CD4-positive, CD25-positive, alpha-beta regulatory T cell (primary cell): ENCODE measurements around the gene CYP21A2. TPM values are rescaled to one million over a fixed set of nuclear protein-coding genes. Genes with fewer than 3 reads are reported as not detected.
A peak's percentile ranks its signal among the peaks of the same experiment; 100 is the strongest.

Source experiments
- ATAC-seq, 2 donors: fragments of 150-1000 bp; cut with Tn5 transposase; one replicate each; pipeline ENCODE4 v1.10.0; 2021; ENCODE audit warnings: low read depth in 2 of 2, moderate number of reproducible peaks in 2 of 2, moderate library complexity in 1 of 2
- DNase-seq, 3 donors: peaks; one replicate each; pipeline versions ENCODE4 v3.0.0 to v3.0.0-alpha.2; 2012 to 2022; ENCODE audit warnings: mixed read lengths in 1 of 3
- H3K27ac ChIP-seq: one replicate; pipeline ENCODE4 v1.7.0; 2013; ENCODE audit warnings: mild to moderate bottlenecking, low read length; ENCODE audit not compliant: insufficient read depth, poor library complexity, severe bottlenecking
- H3K27me3 ChIP-seq: one replicate; pipeline ENCODE4 v1.7.0; 2013; ENCODE audit warnings: low read length; ENCODE audit not compliant: control insufficient read depth, insufficient read depth
- H3K36me3 ChIP-seq: one replicate; pipeline ENCODE4 v1.7.0; 2013; ENCODE audit warnings: mild to moderate bottlenecking, low read length, moderate library complexity; ENCODE audit not compliant: control insufficient read depth, insufficient read depth
- H3K4me1 ChIP-seq: 2 replicates; pipeline ENCODE4 v1.7.0; 2013; ENCODE audit warnings: mild to moderate bottlenecking, low read length; ENCODE audit not compliant: insufficient read depth, control insufficient read depth, poor library complexity, severe bottlenecking
- H3K4me3 ChIP-seq: one replicate; pipeline ENCODE4 v1.7.0; 2013; ENCODE audit warnings: low read depth, mild to moderate bottlenecking, low read length, moderate library complexity
- H3K9me3 ChIP-seq, 2 experiments: 1 replicate in 1 of 2; 2 replicates in 1 of 2; pipeline ENCODE4 v1.7.0; 2013; ENCODE audit warnings: low read length in 2 of 2, mild to moderate bottlenecking in 1 of 2, moderate library complexity in 1 of 2; ENCODE audit not compliant: control insufficient read depth in 2 of 2
- H3K27ac Mint-ChIP-seq, 3 donors: one replicate each; pipeline ENCODE4 v1.8.0; 2020 to 2022; ENCODE audit warnings: mild to moderate bottlenecking in 3 of 3, mixed read lengths in 3 of 3, moderate library complexity in 2 of 3
- H3K27me3 Mint-ChIP-seq: one replicate; pipeline ENCODE4 v1.8.0; 2022; ENCODE audit warnings: mild to moderate bottlenecking, mixed read lengths
- H3K36me3 Mint-ChIP-seq: one replicate; pipeline ENCODE4 v1.8.0; 2020; ENCODE audit warnings: mixed read lengths
- H3K4me1 Mint-ChIP-seq, 4 donors: one replicate each; pipeline ENCODE4 v1.8.0; 2020 to 2022; ENCODE audit warnings: mixed read lengths in 4 of 4, mild to moderate bottlenecking in 1 of 4
- H3K4me3 Mint-ChIP-seq, 4 donors: one replicate each; pipeline ENCODE4 v1.8.0; 2020 to 2022; ENCODE audit warnings: mild to moderate bottlenecking in 4 of 4, mixed read lengths in 4 of 4, moderate library complexity in 3 of 4
- H3K9me3 Mint-ChIP-seq, 7 donors: one replicate each; pipeline ENCODE4 v1.8.0; 2020 to 2022; ENCODE audit warnings: mixed read lengths in 7 of 7, mild to moderate bottlenecking in 3 of 7, moderate library complexity in 2 of 7
- polyA plus RNA-seq, 4 donors: library from polyadenylated mRNA; unstranded; fragments of 300-500 nt; fragmentation: Illumina TruSeq; gene quantifications; one replicate each; pipeline ENCODE4 v1.2.3, GENCODE V29; 2021
- total RNA-seq: library from RNA; stranded (reverse); gene quantifications from one replicate; pipeline ENCODE4 v1.2.3, GENCODE V29; 2022

Gene CYP21A2
- total and polyA plus RNA-seq, 5 donors from 2014 or later: not detected

DNA sequence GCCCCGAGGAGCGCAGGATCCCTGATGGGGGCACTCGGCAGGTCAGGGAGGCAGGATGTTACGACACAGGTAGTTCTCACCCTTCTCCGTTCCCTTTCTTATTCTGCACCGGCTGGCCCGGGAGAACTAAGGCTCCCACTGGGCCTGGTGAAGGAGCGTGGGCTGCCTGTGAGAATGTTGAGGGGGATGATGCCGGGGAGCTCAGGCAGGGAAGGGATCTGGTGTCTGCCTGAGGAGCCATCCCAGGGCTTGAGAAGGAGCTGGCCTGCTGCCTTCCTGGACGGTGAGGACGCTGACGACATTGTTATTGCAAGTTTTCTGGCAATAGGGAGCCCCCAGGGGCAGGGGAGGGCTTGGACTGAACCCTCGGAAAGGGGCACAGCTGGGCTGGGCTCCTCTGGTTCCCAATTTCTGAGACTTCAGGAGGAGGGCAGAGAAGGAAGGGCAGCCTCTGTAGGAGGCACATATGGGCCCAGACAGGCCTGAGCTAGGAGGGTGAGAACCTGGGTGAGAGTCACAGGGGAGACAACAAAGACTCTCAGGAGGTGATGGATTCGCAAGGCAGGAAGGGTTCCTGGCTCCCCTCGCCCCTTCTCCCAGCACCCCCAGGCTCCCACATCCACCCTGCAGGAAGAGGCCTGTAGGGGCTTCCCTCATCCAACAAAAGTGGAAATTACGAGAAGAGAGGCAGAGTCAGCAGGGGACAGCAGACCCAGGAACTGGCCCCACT, 32.8 kb downstream of the CYP21A2 start:
- H3K36me3 Mint-ChIP-seq: peaks cover 7% of the 10 kb centered on the region

DNA sequence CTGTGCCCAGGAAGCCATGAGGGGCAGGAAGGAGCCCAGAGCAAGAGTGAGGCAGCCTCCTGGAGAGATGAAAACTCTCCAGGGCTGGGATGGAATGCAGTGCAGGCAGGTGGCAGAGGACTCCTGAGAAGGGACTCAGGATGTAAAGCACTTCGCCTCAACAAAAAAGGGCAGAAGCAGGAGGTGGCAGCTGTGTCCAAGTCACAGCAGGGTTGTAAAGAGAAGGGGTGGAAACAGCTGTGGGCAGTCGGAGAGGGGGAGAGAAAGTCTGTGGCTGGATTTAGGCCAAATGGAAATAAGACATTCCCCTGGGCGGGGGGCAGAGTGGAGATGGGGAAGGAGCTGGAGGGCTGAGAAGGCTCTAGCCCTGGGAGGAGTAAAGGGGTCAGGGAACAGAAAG, 34.9 kb downstream of the CYP21A2 start:
- Histone ChIP-seq H3K4me1 (no peaks in the 10 kb centered on the region), H3K9me3 (no peaks in the 10 kb centered on the region), H3K27ac (no peak overlapping the region), H3K36me3 (no peaks in the 10 kb centered on the region), H3K27me3 (no peaks in the 10 kb centered on the region), H3K4me3 (no peak overlapping the region)
- Mint-ChIP-seq H3K27ac (peak overlapping the region in 1 of 3 donors; percentile 7), H3K4me3 (no peak overlapping the region), H3K9me3 (no peaks in the 10 kb centered on the region), H3K4me1 (peaks cover 0 to 3% (median 0%) of the 10 kb centered on the region in 4 donors), H3K27me3 (no peaks in the 10 kb centered on the region), H3K36me3 (peaks cover 7% of the 10 kb centered on the region)
- ATAC-seq (no peak), DNase-seq (no peak)

More for the DNA sequence above, 32.8 kb downstream of the CYP21A2 start:
- H3K27me3 ChIP-seq: no peaks in the 10 kb centered on the region
- H3K4me1 ChIP-seq: no peaks in the 10 kb centered on the region
- H3K9me3 ChIP-seq: no peaks in the 10 kb centered on the region
- no peaks in the 10 kb centered on the region for H3K27me3 Mint-ChIP-seq
- no peak overlapping the region for H3K4me3 ChIP-seq
- no peaks in the 10 kb centered on the region for H3K9me3 Mint-ChIP-seq
- no peak overlapping the region for H3K27ac Mint-ChIP-seq
- H3K27ac ChIP-seq: no peak overlapping the region
- H3K4me3 Mint-ChIP-seq: no peak overlapping the region
- ATAC-seq: no peak
- no peaks in the 10 kb centered on the region for H3K4me1 Mint-ChIP-seq
- H3K36me3 ChIP-seq: no peaks in the 10 kb centered on the region
- DNase-seq: no peak

DNA sequence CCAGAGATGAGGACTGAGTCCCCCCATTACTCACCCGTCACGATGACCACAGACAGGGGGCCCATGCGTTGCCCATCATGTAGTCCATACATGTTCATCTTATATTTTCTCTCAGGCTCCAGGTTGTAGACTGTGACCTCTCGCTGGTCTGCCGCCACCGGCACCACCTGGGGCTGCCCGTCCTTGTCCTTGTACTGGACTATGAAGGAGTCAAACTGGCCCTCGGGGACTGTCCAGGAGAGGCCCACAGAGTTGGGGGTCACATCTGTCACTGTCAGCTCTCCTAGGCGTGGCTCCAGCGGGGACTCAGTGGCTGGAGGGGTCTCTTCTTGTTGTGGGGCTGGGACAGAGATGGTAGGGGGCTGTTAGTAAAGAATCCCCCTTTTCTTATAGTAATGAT, 35.4 kb downstream of the CYP21A2 start:
- DNase-seq (no peak), ATAC-seq (no peak)
- Histone ChIP-seq H3K4me3 (no peak overlapping the region), H3K36me3 (no peaks in the 10 kb centered on the region), H3K27me3 (no peaks in the 10 kb centered on the region), H3K27ac (no peak overlapping the region), H3K4me1 (no peaks in the 10 kb centered on the region), H3K9me3 (no peaks in the 10 kb centered on the region)
- peaks cover 0 to 5% (median 0%) of the 10 kb centered on the region in 4 donors for H3K4me1 Mint-ChIP-seq
- H3K27me3 Mint-ChIP-seq: no peaks in the 10 kb centered on the region
- H3K36me3 Mint-ChIP-seq: peaks cover 7% of the 10 kb centered on the region
- no peak overlapping the region for H3K27ac Mint-ChIP-seq
- H3K4me3 Mint-ChIP-seq: no peak overlapping the region
- no peaks in the 10 kb centered on the region for H3K9me3 Mint-ChIP-seq

DNA sequence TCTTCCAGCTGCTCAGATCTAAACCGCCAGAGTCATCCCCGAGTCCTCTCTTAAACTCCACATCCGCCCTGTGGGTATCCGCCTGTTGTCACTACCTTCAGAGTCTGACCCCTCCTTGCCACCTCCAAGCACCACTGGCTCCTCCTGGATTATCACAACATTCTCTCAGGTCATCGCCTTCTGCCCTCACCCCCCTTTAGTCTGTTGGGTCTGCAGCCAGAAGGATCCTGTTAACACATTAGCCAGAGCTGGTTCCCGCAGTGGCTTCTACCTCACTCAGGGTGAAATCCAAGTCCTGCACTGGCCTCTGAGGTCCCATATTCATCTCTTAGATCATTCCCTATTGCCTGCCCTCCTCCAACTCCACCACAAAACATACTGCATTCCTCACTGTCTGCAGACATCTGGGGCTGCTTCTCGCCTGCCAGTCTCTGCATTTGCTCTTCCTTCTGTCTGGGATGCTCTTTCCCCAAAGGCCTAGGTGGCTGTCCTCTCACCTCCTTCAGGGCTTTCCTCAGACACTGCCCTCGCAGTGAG, 36.8 kb downstream of the CYP21A2 start:
- no peaks in the 10 kb centered on the region for H3K9me3 Mint-ChIP-seq
- H3K4me1 Mint-ChIP-seq: peaks cover 0 to 5% (median 0%) of the 10 kb centered on the region in 4 donors
- no peak overlapping the region for H3K27ac Mint-ChIP-seq
- no peak for ATAC-seq
- Histone ChIP-seq H3K4me3 (no peak overlapping the region), H3K27ac (no peak overlapping the region), H3K36me3 (no peaks in the 10 kb centered on the region), H3K27me3 (no peaks in the 10 kb centered on the region), H3K9me3 (no peaks in the 10 kb centered on the region), H3K4me1 (no peaks in the 10 kb centered on the region)
- H3K36me3 Mint-ChIP-seq: peaks cover 5% of the 10 kb centered on the region
- H3K27me3 Mint-ChIP-seq: no peaks in the 10 kb centered on the region
- H3K4me3 Mint-ChIP-seq: no peak overlapping the region
- DNase-seq: no peak

DNA sequence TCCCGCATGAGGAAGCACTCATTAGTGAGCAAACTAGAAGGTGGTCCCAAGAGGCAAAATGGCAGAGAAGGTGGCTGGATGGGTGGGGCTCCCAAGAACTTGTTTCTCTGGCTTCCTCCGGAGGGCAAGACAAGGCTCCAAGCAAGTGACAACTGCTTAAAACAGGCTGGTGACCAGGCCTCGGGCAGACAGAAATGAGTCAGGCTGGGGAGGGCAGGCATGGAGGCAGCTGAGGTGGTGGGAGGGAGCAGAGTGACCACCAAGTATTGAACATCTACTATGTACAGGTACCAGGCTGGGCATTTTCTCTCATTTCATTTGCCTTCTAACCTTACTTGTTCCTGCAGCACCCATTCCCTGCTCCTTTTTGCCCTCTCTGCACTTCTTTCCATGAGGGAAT, 37.6 kb downstream of the CYP21A2 start:
- Histone ChIP-seq H3K27me3 (no peaks in the 10 kb centered on the region), H3K9me3 (no peaks in the 10 kb centered on the region), H3K4me1 (no peaks in the 10 kb centered on the region), H3K36me3 (no peaks in the 10 kb centered on the region), H3K27ac (no peak overlapping the region), H3K4me3 (no peak overlapping the region)
- Mint-ChIP-seq H3K4me3 (no peak overlapping the region), H3K27me3 (no peaks in the 10 kb centered on the region), H3K4me1 (peaks cover 0 to 5% (median 0%) of the 10 kb centered on the region in 4 donors), H3K9me3 (no peaks in the 10 kb centered on the region), H3K27ac (no peak overlapping the region), H3K36me3 (peaks cover 8% of the 10 kb centered on the region)
- DNase-seq: no peak
- no peak for ATAC-seq

DNA sequence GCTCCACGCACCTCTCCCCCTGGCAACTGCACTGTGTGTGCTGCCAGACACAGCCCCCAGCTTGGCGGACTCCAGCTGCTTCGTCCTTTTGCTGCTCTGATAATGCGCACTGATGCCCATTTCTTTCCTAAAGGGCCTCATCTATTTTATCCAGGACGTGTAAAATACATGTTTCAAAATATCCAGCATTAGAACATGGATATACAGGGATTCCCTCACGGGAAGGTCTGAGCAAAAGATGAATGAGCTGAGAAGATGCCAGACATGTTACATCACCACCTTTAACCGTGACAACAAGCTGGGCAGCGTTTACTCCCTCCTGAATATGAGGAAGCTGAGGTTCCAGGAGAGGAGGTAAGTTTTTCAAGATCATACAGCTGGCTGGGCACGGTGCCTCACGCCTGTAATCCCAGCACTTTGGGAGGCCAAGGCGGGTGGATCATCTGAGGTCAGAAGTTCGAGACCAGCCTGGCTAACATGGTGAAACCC, 38.1 kb downstream of the CYP21A2 start:
- Histone ChIP-seq H3K27me3 (no peaks in the 10 kb centered on the region), H3K36me3 (no peaks in the 10 kb centered on the region), H3K27ac (no peak overlapping the region), H3K4me1 (no peaks in the 10 kb centered on the region), H3K9me3 (no peaks in the 10 kb centered on the region), H3K4me3 (no peak overlapping the region)
- DNase-seq: no peak
- ATAC-seq: no peak
- peaks cover 10% of the 10 kb centered on the region for H3K36me3 Mint-ChIP-seq
- H3K4me3 Mint-ChIP-seq: no peak overlapping the region
- no peaks in the 10 kb centered on the region for H3K27me3 Mint-ChIP-seq
- no peak overlapping the region for H3K27ac Mint-ChIP-seq
- no peaks in the 10 kb centered on the region for H3K9me3 Mint-ChIP-seq
- H3K4me1 Mint-ChIP-seq: peaks cover 0 to 5% (median 0%) of the 10 kb centered on the region in 4 donors

DNA sequence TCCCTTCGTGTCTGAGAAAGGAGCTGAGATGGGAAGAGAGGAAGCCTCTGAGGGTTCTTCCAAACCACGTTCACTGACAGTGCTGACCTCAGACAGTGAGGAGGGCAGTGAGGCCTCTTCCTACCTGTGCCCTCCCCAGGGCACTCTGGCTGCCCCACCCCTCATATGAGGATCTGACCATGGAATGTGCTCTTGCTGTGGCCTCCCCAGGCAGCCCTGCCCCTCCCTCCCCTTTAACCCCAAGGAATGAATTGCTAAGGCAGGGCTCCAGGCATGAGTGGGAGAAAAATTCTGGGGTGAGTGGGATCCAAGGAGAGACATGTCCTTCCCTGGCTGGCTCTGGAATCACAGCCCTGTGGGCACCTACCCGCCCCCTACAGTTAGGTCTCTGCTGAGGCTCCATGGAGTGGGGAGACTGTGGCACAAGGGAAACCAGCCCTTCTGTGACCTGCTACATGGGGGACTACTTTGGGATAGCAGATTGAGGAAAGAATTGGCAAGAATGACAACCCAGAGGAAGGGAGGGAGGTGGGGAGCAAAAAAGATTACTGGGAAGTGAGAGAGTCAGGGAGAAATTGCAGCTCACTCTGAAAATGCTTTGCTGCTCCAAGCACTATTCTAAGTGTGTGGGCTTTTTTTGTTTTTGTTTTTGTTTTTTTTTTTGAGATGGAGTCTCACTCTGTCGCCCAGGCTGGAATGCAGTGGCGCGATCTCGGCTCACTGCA, 41.5 kb downstream of the CYP21A2 start:
- Histone ChIP-seq H3K4me1 (no peaks in the 10 kb centered on the region), H3K27me3 (no peaks in the 10 kb centered on the region), H3K36me3 (no peaks in the 10 kb centered on the region), H3K4me3 (no peak overlapping the region), H3K9me3 (no peaks in the 10 kb centered on the region), H3K27ac (no peak overlapping the region)
- H3K9me3 Mint-ChIP-seq: peaks cover 0 to 2% (median 0%) of the 10 kb centered on the region in 7 donors
- H3K36me3 Mint-ChIP-seq: peaks cover 14% of the 10 kb centered on the region
- H3K4me1 Mint-ChIP-seq: peaks cover 0 to 5% (median 0%) of the 10 kb centered on the region in 4 donors
- ATAC-seq: no peak
- no peak overlapping the region for H3K4me3 Mint-ChIP-seq
- DNase-seq: no peak
- H3K27me3 Mint-ChIP-seq: no peaks in the 10 kb centered on the region
- H3K27ac Mint-ChIP-seq: no peak overlapping the region
